ENCODE measurements around the gene SYNE4. TPM values are rescaled to one million over a fixed set of nuclear protein-coding genes. Genes with fewer than 3 reads are reported as not detected.

Gene SYNE4
- total and polyA plus RNA-seq, 2 of the 13 experiments (the other 11 are each of a cell fraction or from before 2014, with no cell fraction given): 13.7 to 23.0 TPM

DNA sequence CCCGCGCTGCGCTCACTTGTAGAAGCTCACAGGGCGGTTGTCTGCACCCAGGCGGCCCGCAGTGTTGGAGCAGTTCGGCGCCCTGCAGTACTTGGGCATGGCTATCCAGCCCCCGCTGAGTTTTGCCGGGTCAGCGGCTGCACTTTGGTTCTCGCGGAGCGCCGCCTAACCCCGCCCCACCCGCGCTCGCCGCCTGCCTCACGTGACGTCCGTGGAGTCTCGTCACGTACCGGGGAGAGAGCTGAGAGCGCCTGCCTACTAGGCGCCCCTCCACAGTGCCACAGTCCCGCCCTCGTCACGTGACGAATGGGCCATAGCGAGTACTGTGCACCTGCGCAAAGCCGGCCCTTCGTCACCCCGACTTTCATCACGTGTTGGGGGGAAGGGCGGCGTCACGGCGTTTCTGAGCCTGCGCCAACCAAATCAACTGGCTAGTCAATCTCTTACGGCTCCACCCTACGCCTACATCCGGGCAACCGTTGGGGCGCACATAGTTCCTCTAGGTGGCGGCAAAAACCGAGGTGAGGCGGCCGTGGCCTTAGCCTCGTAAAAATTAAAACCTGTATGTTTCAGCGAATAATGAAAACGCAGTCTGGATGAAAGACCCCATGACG is 45.6 kb upstream of the SYNE4 start, which contains the start of gene THAP8 (continued):
- TF ChIP-seq, protein P1, sequence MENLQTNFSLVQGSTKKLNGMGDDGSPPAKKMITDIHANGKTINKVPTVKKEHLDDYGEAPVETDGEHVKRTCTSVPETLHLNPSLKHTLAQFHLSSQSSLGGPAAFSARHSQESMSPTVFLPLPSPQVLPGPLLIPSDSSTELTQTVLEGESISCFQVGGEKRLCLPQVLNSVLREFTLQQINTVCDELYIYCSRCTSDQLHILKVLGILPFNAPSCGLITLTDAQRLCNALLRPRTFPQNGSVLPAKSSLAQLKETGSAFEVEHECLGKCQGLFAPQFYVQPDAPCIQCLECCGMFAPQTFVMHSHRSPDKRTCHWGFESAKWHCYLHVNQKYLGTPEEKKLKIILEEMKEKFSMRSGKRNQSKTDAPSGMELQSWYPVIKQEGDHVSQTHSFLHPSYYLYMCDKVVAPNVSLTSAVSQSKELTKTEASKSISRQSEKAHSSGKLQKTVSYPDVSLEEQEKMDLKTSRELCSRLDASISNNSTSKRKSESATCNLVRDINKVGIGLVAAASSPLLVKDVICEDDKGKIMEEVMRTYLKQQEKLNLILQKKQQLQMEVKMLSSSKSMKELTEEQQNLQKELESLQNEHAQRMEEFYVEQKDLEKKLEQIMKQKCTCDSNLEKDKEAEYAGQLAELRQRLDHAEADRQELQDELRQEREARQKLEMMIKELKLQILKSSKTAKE (CRISPR knock-in tag; IDR thresholded peaks at IDR 0.05; ENCODE audit: borderline replicate concordance): peak; percentile 84
- TF ChIP-seq, protein P2, sequence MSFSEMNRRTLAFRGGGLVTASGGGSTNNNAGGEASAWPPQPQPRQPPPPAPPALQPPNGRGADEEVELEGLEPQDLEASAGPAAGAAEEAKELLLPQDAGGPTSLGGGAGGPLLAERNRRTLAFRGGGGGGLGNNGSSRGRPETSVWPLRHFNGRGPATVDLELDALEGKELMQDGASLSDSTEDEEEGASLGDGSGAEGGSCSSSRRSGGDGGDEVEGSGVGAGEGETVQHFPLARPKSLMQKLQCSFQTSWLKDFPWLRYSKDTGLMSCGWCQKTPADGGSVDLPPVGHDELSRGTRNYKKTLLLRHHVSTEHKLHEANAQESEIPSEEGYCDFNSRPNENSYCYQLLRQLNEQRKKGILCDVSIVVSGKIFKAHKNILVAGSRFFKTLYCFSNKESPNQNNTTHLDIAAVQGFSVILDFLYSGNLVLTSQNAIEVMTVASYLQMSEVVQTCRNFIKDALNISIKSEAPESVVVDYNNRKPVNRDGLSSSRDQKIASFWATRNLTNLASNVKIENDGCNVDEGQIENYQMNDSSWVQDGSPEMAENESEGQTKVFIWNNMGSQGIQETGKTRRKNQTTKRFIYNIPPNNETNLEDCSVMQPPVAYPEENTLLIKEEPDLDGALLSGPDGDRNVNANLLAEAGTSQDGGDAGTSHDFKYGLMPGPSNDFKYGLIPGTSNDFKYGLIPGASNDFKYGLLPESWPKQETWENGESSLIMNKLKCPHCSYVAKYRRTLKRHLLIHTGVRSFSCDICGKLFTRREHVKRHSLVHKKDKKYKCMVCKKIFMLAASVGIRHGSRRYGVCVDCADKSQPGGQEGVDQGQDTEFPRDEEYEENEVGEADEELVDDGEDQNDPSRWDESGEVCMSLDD (CRISPR knock-in tag; IDR thresholded peaks at IDR 0.05; ENCODE audit: borderline replicate concordance): peak; percentile 92
- no peak for TF ChIP-seq FOXA1 (IDR thresholded peaks at IDR 0.05)
- TF ChIP-seq FOXA1 (CRISPR knock-in tag; IDR thresholded peaks at IDR 0.05): 0 out of 2 replicates have a peak, but pooled peaks have one; percentile 26
- no peak for TF ChIP-seq TCF7L2 (IDR thresholded peaks at IDR 0.05; ENCODE audit: low read depth, low read length)
- TF ChIP-seq PREB (CRISPR knock-in tag; IDR thresholded peaks at IDR 0.05): no peak
- 0 out of 2 replicates have a peak, but pooled peaks have one; percentile 52 for TF ChIP-seq ZBTB42 (CRISPR knock-in tag; IDR thresholded peaks at IDR 0.05)
- TF ChIP-seq ISL2 (CRISPR knock-in tag; IDR thresholded peaks at IDR 0.05): peak; percentile 72
- TF ChIP-seq SMYD3 (CRISPR knock-in tag; IDR thresholded peaks at IDR 0.05): no peak; the same call in 1 of the 2 replicates
- TF ChIP-seq, protein P3, sequence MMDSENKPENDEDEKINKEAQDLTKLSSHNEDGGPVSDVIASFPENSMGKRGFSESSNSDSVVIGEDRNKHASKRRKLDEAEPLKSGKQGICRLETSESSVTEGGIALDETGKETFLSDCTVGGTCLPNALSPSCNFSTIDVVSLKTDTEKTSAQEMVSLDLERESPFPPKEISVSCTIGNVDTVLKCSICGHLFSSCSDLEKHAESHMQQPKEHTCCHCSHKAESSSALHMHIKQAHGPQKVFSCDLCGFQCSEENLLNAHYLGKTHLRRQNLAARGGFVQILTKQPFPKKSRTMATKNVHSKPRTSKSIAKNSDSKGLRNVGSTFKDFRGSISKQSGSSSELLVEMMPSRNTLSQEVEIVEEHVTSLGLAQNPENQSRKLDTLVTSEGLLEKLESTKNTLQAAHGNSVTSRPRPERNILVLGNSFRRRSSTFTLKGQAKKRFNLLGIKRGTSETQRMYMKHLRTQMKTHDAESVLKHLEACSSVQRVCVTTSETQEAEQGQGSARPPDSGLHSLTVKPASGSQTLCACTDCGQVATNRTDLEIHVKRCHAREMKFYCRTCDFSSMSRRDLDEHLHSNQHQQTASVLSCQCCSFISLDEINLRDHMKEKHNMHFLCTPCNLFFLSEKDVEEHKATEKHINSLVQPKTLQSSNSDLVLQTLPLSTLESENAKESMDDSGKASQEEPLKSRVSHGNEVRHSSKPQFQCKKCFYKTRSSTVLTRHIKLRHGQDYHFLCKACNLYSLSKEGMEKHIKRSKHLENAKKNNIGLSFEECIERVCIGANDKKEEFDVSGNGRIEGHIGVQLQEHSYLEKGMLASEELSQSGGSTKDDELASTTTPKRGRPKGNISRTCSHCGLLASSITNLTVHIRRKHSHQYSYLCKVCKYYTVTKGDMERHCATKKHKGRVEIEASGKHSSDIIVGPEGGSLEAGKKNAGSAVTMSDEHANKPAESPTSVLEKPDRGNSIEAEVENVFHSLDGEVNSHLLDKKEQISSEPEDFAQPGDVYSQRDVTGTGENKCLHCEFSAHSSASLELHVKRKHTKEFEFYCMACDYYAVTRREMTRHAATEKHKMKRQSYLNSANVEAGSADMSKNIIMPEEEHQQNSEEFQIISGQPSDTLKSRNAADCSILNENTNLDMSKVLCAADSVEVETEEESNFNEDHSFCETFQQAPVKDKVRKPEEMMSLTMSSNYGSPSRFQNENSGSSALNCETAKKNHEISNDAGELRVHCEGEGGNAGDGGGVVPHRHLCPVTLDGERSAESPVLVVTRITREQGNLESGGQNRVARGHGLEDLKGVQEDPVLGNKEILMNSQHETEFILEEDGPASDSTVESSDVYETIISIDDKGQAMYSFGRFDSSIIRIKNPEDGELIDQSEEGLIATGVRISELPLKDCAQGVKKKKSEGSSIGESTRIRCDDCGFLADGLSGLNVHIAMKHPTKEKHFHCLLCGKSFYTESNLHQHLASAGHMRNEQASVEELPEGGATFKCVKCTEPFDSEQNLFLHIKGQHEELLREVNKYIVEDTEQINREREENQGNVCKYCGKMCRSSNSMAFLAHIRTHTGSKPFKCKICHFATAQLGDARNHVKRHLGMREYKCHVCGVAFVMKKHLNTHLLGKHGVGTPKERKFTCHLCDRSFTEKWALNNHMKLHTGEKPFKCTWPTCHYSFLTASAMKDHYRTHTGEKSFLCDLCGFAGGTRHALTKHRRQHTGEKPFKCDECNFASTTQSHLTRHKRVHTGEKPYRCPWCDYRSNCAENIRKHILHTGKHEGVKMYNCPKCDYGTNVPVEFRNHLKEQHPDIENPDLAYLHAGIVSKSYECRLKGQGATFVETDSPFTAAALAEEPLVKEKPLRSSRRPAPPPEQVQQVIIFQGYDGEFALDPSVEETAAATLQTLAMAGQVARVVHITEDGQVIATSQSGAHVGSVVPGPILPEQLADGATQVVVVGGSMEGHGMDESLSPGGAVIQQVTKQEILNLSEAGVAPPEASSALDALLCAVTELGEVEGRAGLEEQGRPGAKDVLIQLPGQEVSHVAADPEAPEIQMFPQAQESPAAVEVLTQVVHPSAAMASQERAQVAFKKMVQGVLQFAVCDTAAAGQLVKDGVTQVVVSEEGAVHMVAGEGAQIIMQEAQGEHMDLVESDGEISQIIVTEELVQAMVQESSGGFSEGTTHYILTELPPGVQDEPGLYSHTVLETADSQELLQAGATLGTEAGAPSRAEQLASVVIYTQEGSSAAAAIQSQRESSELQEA (CRISPR knock-in tag; IDR thresholded peaks at IDR 0.05; ENCODE audit: not compliant biosample characterization): peak; percentile 13
- peak; percentile 59; the same call in 1 of the 2 replicates for TF ChIP-seq PHF20 (CRISPR knock-in tag; IDR thresholded peaks at IDR 0.05)
- 0 out of 2 replicates have a peak, but pooled peaks have one; percentile 72 for TF ChIP-seq ZNF160 (CRISPR knock-in tag; IDR thresholded peaks at IDR 0.05)
- TF ChIP-seq, protein P4, sequence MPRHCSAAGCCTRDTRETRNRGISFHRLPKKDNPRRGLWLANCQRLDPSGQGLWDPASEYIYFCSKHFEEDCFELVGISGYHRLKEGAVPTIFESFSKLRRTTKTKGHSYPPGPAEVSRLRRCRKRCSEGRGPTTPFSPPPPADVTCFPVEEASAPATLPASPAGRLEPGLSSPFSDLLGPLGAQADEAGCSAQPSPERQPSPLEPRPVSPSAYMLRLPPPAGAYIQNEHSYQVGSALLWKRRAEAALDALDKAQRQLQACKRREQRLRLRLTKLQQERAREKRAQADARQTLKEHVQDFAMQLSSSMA (CRISPR knock-in tag; IDR thresholded peaks at IDR 0.05): peak; percentile 84; the same call in 1 of the 2 replicates
- TF ChIP-seq MIER3 (CRISPR knock-in tag; IDR thresholded peaks at IDR 0.05; ENCODE audit: borderline replicate concordance): peak; percentile 69; the same call in 1 of the 2 replicates

All from HepG2 (cell line).